GM19240 (cell line): ENCODE results near the gene MZB1.
"Not testable (repeated sequence)": the region's sequence is repeated elsewhere in the genome, so short reads cannot be mapped to it uniquely, and the experiment has no call there.

Experiments
- DNase-seq: peaks from one replicate; pipeline ENCODE4 v3.0.0; 2011; ENCODE audit warnings: low spot score; ENCODE audit not compliant: insufficient read length

MZB1 gene

GRCh38 chr5:139378101-139378825 lies 11.4 kb downstream of the MZB1 start:
- DNase-seq: no peak

- no peak for DNase-seq
These were observed 12.5 kb downstream of the MZB1 start for GRCh38 chr5:139377226-139377625.

GRCh38 chr5:139376364-139376763 lies 13.3 kb downstream of the MZB1 start:
- no peak for DNase-seq

DNA sequence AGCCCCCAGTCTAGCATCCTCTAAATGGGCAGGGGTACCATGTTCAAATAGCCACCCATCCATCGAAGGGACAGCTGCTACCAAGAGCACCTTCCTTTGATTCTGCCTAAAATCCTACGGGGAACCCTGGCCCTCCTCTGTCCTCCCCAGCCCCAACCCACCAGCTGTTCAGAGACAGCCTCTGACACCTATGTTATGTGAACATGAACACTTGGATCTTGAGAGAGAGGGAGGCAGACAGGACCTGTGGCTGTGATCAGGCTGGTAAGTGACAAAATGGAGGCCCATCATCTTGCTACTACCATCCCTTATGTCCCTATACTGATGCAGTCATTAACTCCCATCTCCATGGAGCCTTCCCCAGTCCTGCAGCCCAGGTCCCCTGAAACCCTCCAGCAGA lies 14.8 kb downstream of the MZB1 start:
- no peak for DNase-seq

DNA sequence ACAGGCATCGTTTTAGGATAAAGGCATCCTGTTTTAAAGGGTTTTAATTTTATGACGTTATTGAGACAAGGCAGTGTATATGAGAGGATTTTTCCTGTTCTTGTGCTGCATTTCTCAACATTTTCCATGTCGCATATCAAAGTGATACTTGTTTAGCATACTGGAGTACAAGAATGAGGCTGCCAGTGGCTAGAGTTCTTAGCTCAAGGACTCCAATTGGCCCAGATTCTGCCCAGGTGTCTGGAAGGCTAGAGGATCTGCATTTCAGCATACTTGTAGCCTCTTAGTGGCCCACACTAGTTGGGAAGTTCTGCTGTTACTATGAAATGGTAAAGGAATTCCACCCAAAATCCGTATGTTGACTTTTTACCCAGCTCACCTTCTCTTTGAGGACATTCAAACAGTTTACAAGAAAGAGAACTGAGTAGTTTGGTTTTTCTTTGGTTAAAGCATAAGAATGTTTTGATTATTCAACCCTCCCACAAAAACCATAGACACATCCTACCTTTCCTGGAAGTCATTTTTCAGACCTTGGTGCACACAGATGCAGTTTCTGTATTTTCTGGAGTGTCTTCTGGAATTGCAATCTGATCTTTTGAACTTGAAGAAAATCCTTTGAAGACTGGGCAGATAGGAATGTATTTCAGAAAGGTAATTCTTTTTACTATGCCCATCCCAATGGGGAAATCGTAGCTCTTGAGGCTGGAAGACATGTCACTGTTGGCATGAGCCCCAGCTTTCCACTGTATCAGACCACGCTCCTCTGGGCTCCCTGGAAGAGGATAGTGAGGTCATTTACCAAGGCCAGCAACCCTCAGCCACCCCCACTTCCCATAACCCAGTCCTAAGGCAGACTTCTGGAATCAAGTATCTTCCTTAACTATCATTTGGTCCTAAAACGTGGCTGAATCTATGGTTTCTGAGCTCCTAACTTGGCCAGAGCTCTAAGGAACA lies 18.0 kb downstream of the MZB1 start:
- DNase-seq: no peak

DNA sequence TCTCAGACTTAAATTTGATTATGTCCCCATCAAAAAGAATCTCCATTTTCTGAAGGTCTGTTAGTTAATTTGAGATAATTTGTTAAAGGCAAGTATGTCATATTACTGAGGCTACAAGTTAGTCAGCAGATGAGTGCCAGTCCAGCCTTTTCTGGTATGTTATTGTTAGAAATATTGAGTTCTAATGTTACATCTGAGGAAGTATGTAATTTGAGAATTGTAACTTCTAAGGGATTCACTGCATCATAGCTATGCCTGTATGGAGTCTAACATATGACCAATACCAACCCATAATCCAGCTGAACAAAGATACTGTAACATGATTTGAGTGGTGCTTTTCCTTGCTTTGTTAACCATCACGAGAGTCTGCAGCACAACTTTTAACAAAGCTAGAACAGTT lies 20.5 kb downstream of the MZB1 start:
- DNase-seq: no peak

DNA sequence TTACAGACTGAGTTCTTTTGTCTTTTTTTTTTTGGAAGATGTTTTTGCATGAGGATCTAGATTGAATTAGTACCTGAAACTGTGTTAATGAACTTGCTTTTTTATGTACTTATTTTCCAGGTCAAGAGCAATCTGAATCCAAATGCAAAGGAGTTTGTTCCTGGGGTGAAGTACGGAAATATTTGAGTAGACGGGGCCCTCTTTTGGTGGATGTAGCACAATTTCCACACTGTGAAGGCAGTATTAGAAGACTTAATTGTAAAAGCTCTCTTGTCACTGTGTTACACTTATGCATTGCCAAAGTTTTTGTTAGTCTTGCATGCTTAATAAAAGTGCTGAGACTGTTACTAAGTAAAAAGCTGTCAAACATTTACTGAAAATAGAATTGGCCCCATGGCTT lies 21.1 kb downstream of the MZB1 start:
- DNase-seq: no peak

DNA sequence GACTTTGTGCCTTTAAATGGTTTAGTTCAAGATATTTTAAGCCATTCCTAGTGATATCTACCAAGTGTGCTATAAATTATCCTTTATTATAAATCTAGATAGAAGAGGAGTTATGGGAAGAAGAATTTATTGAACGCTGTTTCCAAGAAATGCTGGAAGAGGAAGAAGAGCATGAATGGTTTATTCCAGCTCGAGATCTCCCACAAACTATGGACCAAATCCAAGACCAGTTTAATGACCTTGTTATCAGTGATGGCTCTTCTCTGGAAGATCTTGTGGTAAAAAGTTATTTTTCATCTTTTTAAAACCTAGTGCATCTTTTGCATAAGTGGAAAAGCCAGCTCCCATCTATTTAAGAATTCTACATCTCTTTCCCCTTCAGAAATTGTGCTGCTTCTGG lies 25.2 kb downstream of the MZB1 start:
- DNase-seq: no peak

GRCh38 chr5:139363937-139364336 lies 25.8 kb downstream of the MZB1 start:
- no peak for DNase-seq

DNA sequence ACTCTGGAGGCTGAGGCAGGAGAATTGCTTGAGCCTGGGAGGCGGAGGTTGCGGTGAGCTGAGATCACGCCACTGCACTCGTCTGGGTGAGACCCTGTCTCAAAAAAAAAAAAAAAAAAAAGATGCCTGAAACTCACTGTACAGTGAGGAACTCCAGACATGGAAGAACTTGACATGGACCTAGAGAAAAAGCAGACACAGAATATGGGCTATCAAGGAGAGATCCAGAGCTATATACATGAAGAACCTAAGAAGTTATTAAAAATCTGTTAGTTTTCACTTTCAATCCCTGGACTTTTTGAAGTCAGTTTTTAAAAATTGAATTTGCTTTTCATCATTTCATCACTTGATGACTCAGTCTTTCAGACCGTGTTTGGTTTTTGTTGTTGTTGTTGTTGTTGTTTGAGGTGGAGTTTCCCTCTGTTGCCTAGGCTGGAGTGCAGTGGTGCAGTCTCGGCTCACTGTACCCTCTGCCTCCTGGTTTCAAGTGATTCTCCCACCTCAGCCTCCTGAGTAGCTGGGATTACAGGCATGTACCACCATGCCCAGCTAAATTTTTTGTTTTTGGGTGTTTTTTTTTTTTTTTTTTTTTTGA lies 27.8 kb downstream of the MZB1 start:
- DNase-seq: no peak

GRCh38 chr5:139360384-139360783 lies 29.3 kb downstream of the MZB1 start:
- no peak for DNase-seq

GRCh38 chr5:139358064-139358463 lies 31.6 kb downstream of the MZB1 start:
- no peak for DNase-seq

- DNase-seq: not testable (repeated sequence)
These were observed 33.8 kb downstream of the MZB1 start for GRCh38 chr5:139355900-139356299.

DNA sequence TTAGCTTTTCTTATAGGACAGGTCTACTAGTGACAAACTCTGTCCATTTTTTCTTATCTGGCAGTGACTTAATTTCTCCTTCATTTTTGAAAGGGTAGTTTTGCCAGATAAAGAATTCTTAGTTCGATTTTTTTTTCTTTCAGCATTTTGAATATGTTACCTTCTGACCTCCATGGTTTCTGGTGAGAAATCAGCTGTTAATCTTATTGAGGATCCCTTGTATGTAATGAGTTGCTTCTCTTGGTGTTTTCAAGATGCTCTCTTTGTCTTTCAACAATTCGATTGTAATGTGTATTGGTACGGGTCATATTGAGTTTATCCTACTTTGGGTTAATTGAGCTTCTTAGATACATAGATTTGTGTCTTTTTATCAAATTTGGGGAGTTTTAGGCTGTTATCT lies 35.5 kb downstream of the MZB1 start:
- no peak for DNase-seq

GRCh38 chr5:139347863-139348262 lies 41.9 kb downstream of the MZB1 start:
- not testable (repeated sequence) for DNase-seq

GRCh38 chr5:139345442-139345841 lies 44.3 kb downstream of the MZB1 start:
- not testable (repeated sequence) for DNase-seq

- no peak for DNase-seq
These were observed 45.5 kb downstream of the MZB1 start for GRCh38 chr5:139344177-139344576.

GRCh38 chr5:139343476-139343875 lies 46.2 kb downstream of the MZB1 start:
- no peak for DNase-seq

DNA sequence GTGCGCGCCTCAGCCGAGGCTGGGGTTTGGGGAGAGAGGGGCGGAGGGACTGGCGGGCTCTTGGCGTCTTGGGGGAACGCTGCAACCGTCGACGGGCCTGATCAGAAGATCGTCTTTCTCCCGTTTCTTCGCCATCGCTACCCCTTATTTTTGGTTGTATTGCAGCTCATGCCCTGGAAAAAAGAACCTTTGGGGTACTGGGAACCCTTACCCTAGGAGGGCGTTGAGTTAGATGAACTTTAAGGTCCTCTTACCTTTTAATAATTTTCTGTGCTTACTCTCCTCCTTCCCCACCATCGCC lies 47.3 kb downstream of the MZB1 start:
- peak; percentile 67 for DNase-seq

DNA sequence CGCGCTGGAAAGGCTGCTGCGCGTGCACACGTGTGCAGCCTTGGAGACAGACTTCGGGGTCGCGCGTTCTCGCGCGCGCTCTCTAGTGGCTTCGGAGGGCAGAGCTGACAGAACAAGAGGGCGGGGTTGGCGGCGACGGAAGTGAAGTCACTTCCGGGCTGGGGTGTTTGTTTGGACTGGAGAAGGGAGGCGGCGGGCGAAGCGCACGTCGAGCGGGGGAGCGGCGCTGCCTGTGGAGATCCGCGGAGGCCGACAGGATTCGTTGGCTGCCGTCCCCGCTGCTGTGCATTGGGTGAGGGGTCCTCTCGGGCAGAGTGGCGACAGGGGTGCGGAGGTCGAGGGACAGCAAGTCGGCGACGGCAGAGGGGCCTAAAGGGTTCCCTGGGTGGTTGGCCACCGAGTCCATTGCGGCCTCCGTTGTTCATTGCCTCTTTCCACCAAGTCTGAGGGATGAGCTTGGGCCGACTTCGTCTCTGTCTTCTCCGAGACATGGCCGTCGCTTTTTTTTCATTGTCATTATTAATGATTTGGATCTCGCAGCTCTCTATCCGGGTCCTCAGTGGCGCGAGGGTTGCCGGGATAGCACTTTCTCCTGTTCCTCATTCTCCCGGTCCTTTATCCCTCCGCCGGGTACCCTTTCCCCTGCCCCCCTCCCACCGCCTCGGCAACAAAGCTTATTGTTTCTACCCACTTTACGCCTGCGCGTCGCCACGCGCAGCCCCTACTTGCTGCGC lies 47.9 kb downstream of the MZB1 start, which contains the start of gene PAIP2:
Gene PAIP2, plus strand, starts transcription at position 166 of the 734 bp plus-strand sequence. CDS start 21,931 bp downstream, outside the sequence.
- peak; percentile 84 for DNase-seq

GRCh38 chr5:139341187-139341688 lies 48.5 kb downstream of the MZB1 start:
- DNase-seq: no peak
